Right lobe of liver (tissue), 4 donors: ENCODE results near the gene NBL1.

Experiments used
- POLR2A ChIP-seq: fragments of 450-650 bp; IDR thresholded peaks from one replicate; pipeline ENCODE4 v1.6.1; 2017; ENCODE audit warnings: antibody characterized with exemption, mild to moderate bottlenecking
- TF ChIP-seq, protein P1 (sequence below), 4 donors: fragments of 200-600 bp in 3 of 4; fragments of 450-650 bp in 1 of 4; IDR thresholded peaks; one replicate each; pipeline versions ENCODE4 v1.5.1 to v1.8.0; 2016 to 2022; ENCODE audit warnings: antibody characterized with exemption in 4 of 4, mild to moderate bottlenecking in 2 of 4
- donor health status: DM: no; HTN: no; CAD: no.
- donor health status: DM: no; HTN: no; CAD: no.
- donor health status: DM: no; HTN: yes; CAD: no.

DNA sequence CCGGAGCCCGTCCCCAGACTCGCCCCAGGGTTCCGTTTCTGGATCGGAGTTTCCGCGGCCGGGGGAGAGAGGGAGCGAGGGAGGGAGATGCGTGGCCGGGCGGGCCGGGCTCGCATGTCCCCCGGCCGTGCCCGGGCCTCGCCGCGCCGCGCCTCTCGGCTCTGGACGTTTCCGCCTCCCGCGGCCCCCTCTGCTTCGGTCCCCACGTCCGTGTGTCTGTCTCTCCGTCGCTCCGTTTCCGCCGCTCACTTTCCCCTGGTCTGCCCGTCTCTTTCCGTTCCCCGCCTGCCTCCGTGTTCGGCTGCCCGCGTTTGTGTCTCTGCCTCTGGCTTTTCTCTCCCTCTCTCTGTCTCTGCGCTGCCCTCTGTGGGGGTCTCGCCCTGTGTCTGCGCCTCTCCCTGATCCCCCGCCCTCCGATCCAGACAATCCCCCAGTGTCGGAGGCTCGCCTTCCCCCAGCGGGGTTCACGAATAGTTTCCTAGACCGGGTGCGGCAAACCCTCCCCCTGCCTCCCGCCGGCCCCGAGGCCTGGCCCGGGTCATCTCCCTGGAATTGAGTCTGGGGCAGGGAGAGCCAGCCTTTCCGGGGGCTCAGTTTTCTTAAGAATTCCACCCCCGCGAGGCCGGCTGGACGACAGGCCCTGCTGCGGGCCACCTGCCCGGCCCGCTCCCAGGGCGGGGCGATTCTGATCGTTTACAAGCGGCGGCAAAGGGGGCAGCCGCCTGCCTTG lies 735 bp downstream of the NBL1 start:
- TF ChIP-seq, protein P1, sequence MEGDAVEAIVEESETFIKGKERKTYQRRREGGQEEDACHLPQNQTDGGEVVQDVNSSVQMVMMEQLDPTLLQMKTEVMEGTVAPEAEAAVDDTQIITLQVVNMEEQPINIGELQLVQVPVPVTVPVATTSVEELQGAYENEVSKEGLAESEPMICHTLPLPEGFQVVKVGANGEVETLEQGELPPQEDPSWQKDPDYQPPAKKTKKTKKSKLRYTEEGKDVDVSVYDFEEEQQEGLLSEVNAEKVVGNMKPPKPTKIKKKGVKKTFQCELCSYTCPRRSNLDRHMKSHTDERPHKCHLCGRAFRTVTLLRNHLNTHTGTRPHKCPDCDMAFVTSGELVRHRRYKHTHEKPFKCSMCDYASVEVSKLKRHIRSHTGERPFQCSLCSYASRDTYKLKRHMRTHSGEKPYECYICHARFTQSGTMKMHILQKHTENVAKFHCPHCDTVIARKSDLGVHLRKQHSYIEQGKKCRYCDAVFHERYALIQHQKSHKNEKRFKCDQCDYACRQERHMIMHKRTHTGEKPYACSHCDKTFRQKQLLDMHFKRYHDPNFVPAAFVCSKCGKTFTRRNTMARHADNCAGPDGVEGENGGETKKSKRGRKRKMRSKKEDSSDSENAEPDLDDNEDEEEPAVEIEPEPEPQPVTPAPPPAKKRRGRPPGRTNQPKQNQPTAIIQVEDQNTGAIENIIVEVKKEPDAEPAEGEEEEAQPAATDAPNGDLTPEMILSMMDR (IDR thresholded peaks at IDR 0.05) = no peak
- no peak for TF ChIP-seq POLR2A
